ENCODE measurements around the gene SECISBP2. TPM values are rescaled to one million over a fixed set of nuclear protein-coding genes. Genes with fewer than 3 reads are reported as not detected.

The SECISBP2 gene
- total and polyA plus RNA-seq, 2 donors (not counting 1 experiment from before 2014, with no cell fraction given) = 23.0 to 33.0 TPM

DNA sequence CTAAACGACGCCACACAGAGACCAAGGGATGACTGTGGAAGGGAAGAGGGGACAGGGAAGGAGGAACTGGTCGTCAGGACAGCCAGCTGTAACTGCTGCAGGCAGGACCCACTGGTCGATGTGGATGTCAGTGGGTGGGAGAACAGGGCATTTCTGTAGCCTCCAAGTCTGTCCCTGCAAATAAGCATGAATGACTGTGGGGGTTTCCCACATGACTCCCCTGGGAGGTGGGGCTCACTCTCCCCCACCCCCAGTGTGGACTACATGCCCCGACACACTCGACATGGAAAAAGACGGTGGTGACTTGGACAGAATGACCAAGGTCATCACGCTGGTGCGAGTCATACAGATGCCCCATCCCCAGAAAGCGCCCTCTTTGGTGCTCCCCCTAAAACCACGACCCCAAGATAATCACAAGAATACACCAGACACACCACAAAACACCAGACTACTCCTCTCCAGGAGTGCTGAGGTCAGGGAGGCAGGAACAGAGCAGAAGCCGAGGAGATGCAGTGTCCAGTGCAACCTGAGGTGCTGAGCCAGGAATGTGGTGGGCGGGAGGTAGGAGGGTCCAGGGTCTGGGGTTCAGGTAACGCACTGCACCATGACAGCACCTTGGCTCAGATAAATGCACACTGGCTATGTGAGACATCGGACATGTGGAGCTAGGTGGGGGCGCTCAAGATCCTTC, 64.9 kb downstream of the SECISBP2 start:
- no peak for DNase-seq (ENCODE audit: low read depth in 2 of 2)
- Histone ChIP-seq H4K20me1 (ENCODE audit: control insufficient read depth, extremely low read depth, insufficient read depth, low read length) (no peaks in the 10 kb centered on the region), H3K36me3 (ENCODE audit: control insufficient read depth, insufficient read depth, low read length) (no peaks in the 10 kb centered on the region), H3K79me2 (ENCODE audit: control insufficient read depth, insufficient read depth, low read length) (no peaks in the 10 kb centered on the region), H3K9me3 (ENCODE audit: control insufficient read depth, insufficient read depth, low read depth, low read length) (no peaks in the 10 kb centered on the region), H3K27me3 (ENCODE audit: control insufficient read depth, insufficient read depth, low read length) (no peaks in the 10 kb centered on the region), H3K4me2 (ENCODE audit: extremely low read depth, insufficient read depth, low read length) (no peak overlapping the region), H3K9ac (ENCODE audit: insufficient read depth, low read length) (no peak overlapping the region), H2AFZ (ENCODE audit: low read length) (no peak overlapping the region), H3K27ac (ENCODE audit: insufficient read depth, low read length) (no peak overlapping the region), H3K4me1 (ENCODE audit: control insufficient read depth, extremely low read depth, insufficient read depth, low read length) (no peaks in the 10 kb centered on the region), H3K4me3 (replicated peaks in 1 of 4; ENCODE audit: control extremely low read depth in 1 of 4, insufficient read depth in 1 of 4, low read depth in 3 of 4, low read length in 4 of 4) (no peak overlapping the region)
- TF ChIP-seq, protein P1, sequence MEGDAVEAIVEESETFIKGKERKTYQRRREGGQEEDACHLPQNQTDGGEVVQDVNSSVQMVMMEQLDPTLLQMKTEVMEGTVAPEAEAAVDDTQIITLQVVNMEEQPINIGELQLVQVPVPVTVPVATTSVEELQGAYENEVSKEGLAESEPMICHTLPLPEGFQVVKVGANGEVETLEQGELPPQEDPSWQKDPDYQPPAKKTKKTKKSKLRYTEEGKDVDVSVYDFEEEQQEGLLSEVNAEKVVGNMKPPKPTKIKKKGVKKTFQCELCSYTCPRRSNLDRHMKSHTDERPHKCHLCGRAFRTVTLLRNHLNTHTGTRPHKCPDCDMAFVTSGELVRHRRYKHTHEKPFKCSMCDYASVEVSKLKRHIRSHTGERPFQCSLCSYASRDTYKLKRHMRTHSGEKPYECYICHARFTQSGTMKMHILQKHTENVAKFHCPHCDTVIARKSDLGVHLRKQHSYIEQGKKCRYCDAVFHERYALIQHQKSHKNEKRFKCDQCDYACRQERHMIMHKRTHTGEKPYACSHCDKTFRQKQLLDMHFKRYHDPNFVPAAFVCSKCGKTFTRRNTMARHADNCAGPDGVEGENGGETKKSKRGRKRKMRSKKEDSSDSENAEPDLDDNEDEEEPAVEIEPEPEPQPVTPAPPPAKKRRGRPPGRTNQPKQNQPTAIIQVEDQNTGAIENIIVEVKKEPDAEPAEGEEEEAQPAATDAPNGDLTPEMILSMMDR (conservative IDR thresholded peaks at IDR 0.05 in 1 of 2, IDR thresholded peaks at IDR 0.05 in 1 of 2; ENCODE audit: low read depth in 1 of 2, low read length in 2 of 2) = no peak
- no peak for TF ChIP-seq EZH2 (IDR thresholded peaks at IDR 0.05; ENCODE audit: low read length, missing control alignments)

- DNase-seq (ENCODE audit: low read depth in 2 of 2) = no peak
- H3K9ac ChIP-seq (ENCODE audit: insufficient read depth, low read length) = no peak overlapping the region
- H3K4me2 ChIP-seq (ENCODE audit: extremely low read depth, insufficient read depth, low read length) = no peak overlapping the region
Measured at GRCh38 chr9:89383721-89384300, 65.5 kb downstream of the SECISBP2 start.

DNA sequence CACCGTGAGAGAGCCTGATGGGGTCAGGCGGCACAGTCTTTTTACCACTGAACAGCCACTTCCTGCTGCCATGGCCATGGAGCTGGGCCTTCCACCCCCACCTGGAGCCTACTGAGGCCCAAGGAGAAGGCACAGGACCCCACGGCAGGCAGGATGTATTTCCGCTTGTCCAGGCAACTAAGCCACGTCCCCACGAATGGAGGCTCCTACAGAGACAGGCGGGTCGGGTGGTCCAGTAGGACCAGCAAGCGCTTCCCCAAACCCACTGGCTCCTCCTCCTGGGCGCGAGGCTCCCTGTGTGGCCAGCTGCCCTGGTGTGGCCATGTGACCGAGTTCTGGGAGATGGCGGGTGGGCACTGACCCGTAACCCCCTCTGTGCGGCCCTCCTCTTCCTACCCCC, 66.5 kb downstream of the SECISBP2 start:
- no peak for DNase-seq (ENCODE audit: low read depth in 2 of 2)
- TF ChIP-seq EZH2 (IDR thresholded peaks at IDR 0.05; ENCODE audit: low read length, missing control alignments) = no peak
- TF ChIP-seq, protein P1 (conservative IDR thresholded peaks at IDR 0.05 in 1 of 2, IDR thresholded peaks at IDR 0.05 in 1 of 2; ENCODE audit: low read depth in 1 of 2, low read length in 2 of 2) = no peak
- no peak overlapping the region for H2AFZ ChIP-seq (ENCODE audit: low read length)
- no peaks in the 10 kb centered on the region for H3K4me1 ChIP-seq (ENCODE audit: control insufficient read depth, extremely low read depth, insufficient read depth, low read length)
- H3K4me3 ChIP-seq (replicated peaks in 1 of 4; ENCODE audit: control extremely low read depth in 1 of 4, insufficient read depth in 1 of 4, low read depth in 3 of 4, low read length in 4 of 4) = no peak overlapping the region
- no peaks in the 10 kb centered on the region for H3K79me2 ChIP-seq (ENCODE audit: control insufficient read depth, insufficient read depth, low read length)
- no peaks in the 10 kb centered on the region for H4K20me1 ChIP-seq (ENCODE audit: control insufficient read depth, extremely low read depth, insufficient read depth, low read length)
- no peaks in the 10 kb centered on the region for H3K27me3 ChIP-seq (ENCODE audit: control insufficient read depth, insufficient read depth, low read length)
- H3K9ac ChIP-seq (ENCODE audit: insufficient read depth, low read length) = no peak overlapping the region
- no peak overlapping the region for H3K4me2 ChIP-seq (ENCODE audit: extremely low read depth, insufficient read depth, low read length)
- no peaks in the 10 kb centered on the region for H3K36me3 ChIP-seq (ENCODE audit: control insufficient read depth, insufficient read depth, low read length)
- no peak overlapping the region for H3K27ac ChIP-seq (ENCODE audit: insufficient read depth, low read length)
- H3K9me3 ChIP-seq (ENCODE audit: control insufficient read depth, insufficient read depth, low read depth, low read length) = no peaks in the 10 kb centered on the region

More at GRCh38 chr9:89383721-89384300, 65.5 kb downstream of the SECISBP2 start:
- Histone ChIP-seq H2AFZ (ENCODE audit: low read length) (no peak overlapping the region), H4K20me1 (ENCODE audit: control insufficient read depth, extremely low read depth, insufficient read depth, low read length) (no peaks in the 10 kb centered on the region), H3K9me3 (ENCODE audit: control insufficient read depth, insufficient read depth, low read depth, low read length) (no peaks in the 10 kb centered on the region), H3K79me2 (ENCODE audit: control insufficient read depth, insufficient read depth, low read length) (no peaks in the 10 kb centered on the region), H3K27ac (ENCODE audit: insufficient read depth, low read length) (no peak overlapping the region), H3K27me3 (ENCODE audit: control insufficient read depth, insufficient read depth, low read length) (no peaks in the 10 kb centered on the region), H3K4me3 (replicated peaks in 1 of 4; ENCODE audit: control extremely low read depth in 1 of 4, insufficient read depth in 1 of 4, low read depth in 3 of 4, low read length in 4 of 4) (no peak overlapping the region), H3K36me3 (ENCODE audit: control insufficient read depth, insufficient read depth, low read length) (no peaks in the 10 kb centered on the region), H3K4me1 (ENCODE audit: control insufficient read depth, extremely low read depth, insufficient read depth, low read length) (no peaks in the 10 kb centered on the region)
- TF ChIP-seq, protein P1 (conservative IDR thresholded peaks at IDR 0.05 in 1 of 2, IDR thresholded peaks at IDR 0.05 in 1 of 2; ENCODE audit: low read depth in 1 of 2, low read length in 2 of 2) = no peak
- TF ChIP-seq EZH2 (IDR thresholded peaks at IDR 0.05; ENCODE audit: low read length, missing control alignments) = no peak

Data from fibroblast of lung (primary cell).